ENCODE data around the gene SLC16A14. TPM values are rescaled to one million over a fixed set of nuclear protein-coding genes. Genes with fewer than 3 reads are reported as not detected.

Gene SLC16A14
- total and polyA plus RNA-seq, 2 of the 8 experiments (the other 6 are each of a cell fraction or from before 2014, with no cell fraction given) = 2.1 to 3.0 TPM

DNA sequence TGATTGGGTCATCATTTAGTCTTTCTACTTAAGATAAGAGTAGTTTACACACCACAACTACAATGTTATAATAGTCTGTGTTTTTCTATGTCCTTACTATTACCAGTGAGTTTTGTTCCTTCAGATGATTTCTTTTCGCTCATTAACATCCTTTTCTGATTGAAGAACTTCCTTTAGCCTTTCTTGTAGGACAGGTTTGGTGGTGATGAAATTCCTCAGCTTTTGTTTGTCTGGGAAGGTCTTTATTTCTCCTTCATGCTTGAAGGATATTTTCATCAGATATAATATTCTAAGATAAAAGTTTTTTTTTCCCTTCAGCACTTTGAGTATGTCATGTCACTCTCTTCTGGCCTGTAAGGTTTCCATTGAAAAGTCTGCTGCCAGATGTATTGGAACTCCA, 38.0 kb upstream of the SLC16A14 start (continued):
- TF ChIP-seq, protein P1, sequence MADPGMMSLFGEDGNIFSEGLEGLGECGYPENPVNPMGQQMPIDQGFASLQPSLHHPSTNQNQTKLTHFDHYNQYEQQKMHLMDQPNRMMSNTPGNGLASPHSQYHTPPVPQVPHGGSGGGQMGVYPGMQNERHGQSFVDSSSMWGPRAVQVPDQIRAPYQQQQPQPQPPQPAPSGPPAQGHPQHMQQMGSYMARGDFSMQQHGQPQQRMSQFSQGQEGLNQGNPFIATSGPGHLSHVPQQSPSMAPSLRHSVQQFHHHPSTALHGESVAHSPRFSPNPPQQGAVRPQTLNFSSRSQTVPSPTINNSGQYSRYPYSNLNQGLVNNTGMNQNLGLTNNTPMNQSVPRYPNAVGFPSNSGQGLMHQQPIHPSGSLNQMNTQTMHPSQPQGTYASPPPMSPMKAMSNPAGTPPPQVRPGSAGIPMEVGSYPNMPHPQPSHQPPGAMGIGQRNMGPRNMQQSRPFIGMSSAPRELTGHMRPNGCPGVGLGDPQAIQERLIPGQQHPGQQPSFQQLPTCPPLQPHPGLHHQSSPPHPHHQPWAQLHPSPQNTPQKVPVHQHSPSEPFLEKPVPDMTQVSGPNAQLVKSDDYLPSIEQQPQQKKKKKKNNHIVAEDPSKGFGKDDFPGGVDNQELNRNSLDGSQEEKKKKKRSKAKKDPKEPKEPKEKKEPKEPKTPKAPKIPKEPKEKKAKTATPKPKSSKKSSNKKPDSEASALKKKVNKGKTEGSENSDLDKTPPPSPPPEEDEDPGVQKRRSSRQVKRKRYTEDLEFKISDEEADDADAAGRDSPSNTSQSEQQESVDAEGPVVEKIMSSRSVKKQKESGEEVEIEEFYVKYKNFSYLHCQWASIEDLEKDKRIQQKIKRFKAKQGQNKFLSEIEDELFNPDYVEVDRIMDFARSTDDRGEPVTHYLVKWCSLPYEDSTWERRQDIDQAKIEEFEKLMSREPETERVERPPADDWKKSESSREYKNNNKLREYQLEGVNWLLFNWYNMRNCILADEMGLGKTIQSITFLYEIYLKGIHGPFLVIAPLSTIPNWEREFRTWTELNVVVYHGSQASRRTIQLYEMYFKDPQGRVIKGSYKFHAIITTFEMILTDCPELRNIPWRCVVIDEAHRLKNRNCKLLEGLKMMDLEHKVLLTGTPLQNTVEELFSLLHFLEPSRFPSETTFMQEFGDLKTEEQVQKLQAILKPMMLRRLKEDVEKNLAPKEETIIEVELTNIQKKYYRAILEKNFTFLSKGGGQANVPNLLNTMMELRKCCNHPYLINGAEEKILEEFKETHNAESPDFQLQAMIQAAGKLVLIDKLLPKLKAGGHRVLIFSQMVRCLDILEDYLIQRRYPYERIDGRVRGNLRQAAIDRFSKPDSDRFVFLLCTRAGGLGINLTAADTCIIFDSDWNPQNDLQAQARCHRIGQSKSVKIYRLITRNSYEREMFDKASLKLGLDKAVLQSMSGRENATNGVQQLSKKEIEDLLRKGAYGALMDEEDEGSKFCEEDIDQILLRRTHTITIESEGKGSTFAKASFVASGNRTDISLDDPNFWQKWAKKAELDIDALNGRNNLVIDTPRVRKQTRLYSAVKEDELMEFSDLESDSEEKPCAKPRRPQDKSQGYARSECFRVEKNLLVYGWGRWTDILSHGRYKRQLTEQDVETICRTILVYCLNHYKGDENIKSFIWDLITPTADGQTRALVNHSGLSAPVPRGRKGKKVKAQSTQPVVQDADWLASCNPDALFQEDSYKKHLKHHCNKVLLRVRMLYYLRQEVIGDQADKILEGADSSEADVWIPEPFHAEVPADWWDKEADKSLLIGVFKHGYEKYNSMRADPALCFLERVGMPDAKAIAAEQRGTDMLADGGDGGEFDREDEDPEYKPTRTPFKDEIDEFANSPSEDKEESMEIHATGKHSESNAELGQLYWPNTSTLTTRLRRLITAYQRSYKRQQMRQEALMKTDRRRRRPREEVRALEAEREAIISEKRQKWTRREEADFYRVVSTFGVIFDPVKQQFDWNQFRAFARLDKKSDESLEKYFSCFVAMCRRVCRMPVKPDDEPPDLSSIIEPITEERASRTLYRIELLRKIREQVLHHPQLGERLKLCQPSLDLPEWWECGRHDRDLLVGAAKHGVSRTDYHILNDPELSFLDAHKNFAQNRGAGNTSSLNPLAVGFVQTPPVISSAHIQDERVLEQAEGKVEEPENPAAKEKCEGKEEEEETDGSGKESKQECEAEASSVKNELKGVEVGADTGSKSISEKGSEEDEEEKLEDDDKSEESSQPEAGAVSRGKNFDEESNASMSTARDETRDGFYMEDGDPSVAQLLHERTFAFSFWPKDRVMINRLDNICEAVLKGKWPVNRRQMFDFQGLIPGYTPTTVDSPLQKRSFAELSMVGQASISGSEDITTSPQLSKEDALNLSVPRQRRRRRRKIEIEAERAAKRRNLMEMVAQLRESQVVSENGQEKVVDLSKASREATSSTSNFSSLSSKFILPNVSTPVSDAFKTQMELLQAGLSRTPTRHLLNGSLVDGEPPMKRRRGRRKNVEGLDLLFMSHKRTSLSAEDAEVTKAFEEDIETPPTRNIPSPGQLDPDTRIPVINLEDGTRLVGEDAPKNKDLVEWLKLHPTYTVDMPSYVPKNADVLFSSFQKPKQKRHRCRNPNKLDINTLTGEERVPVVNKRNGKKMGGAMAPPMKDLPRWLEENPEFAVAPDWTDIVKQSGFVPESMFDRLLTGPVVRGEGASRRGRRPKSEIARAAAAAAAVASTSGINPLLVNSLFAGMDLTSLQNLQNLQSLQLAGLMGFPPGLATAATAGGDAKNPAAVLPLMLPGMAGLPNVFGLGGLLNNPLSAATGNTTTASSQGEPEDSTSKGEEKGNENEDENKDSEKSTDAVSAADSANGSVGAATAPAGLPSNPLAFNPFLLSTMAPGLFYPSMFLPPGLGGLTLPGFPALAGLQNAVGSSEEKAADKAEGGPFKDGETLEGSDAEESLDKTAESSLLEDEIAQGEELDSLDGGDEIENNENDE (IDR thresholded peaks at IDR 0.05; ENCODE audit: insufficient replicate concordance, low read length) = no peak
- TF ChIP-seq CREB1 (IDR thresholded peaks at IDR 0.05) (no peak), TEAD4 (IDR thresholded peaks at IDR 0.05; ENCODE audit: low read depth, low read length) (no peak), EZH2 (IDR thresholded peaks at IDR 0.05; ENCODE audit: low read depth, low read length, severe bottlenecking) (no peak)
